Stimulated activated CD4-positive, alpha-beta T cell treated with anti-CD3 and anti-CD28 coated beads, Interleukin-4, amount 100 ng/mL, for 4 hours (primary cell): ENCODE results near the gene FAM110D.

Experiments used
- DNase-seq, 2 experiments: peaks; one replicate each; pipeline ENCODE4 v3.0.0-alpha.2; 2020

The FAM110D gene

DNA sequence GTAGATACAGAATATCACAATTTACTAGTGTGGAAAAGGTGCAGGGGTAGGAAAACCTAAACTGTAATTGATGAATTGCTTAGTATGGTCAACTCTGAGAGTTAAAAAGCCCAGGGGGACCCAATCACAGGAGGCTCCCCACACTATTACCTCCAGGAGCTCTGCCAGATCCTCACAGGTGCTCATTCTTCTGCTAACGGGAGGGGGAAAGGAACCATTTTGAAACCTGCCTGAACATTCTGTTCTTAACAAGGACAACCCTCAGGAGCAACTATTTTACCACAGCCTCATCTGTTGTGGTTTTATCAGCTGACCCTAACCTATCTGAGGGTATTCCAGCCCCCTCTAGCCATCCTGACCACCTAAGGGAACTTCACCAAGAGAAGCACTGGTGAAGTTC, 28.2 kb upstream of the FAM110D start:
- DNase-seq: no peak

DNA sequence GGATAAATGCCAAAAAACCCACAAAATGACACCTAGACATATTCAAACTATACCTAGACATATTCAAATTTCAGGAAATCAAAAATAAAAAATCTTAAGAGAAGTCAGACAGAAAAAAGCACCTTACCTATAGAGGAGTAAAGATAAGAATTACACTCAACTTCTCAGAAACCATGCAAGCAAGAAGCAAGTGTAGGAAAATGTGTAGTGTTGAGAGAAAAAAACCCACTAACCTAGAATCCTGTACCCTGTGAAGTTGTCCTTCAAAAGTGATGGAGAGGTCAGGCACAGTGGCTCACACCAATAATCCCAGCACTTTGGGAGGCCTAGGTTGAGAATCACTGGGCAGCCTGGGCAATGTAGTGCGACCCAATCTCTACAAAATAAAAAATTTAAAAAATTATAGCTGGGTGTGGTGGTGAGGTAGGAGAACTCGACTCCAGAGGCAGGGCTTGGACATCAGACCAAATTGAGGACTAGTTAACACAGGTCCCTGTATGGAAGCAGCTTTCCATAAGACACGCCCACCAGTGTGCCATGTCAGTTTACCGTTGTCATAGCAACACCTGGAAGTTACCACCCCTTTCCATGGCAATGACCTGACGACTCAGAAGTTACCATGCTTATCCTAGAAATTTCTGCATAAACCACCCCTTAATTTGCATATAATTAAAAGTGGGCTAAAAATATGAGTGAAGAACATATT, 26.6 kb upstream of the FAM110D start:
- no peak for DNase-seq

DNA sequence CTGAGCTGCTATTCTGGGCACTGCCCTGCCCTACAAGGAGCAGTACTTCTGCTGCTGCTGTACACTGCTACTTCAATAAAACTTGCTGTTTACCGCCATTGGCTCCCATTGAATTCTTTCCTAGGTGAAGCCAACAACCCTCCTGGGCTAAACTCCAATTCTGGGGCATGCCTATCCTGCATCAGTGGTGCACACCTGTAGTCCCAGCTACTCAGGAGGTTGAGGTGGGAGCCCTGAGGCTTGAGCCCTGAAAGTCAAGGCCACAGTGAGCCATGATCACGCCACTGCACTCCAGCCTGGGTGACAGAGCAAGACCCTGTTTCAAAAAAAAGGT, 26.1 kb upstream of the FAM110D start:
- DNase-seq: no peak

DNA sequence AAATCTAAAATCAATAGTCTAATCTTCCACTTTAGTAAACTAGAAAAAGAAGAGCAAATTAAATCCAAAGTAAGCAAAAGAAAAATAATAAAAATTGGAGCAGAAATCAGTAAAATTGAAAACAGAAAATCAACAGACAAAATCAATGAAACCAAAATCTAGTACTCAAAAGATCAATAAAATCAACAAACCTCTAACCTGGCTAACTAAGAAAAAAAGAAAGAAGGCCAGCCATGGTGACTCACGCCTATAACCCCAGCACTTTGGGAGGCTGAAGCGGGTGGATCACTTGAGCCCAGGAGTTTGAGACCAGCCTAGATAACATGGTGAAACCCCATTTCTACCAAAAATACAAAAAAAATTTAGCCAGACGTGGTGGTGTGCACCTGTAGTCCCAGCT, 24.4 kb upstream of the FAM110D start:
- no peak for DNase-seq

DNA sequence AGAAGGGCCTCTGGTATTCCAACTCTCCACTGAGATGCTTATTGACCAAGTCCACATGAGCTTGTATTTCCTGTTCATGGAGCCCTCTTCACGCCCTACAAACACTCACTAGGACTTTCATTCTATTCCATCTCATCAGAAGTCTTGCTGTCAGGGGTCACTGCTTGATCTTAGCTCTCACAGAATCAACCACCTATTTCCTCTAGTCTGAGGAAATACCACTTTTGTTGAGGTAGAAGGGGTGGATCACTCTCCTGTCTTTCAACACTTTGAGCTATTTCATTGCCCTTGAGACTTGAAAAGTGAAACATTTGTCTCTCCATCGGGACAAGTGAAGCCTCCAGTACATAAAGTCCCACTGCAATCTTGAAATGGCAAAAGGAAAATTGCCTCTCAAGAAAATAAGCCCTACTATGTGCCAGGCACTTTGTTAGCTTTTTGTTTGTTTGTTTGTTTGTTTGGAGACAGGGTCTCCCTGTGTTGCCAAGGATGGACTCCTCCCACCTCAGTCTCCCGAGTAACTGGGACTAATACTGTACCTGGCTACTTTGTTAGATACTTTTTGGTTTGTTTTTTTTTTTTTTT, 19.8 kb upstream of the FAM110D start:
- DNase-seq: no peak

DNA sequence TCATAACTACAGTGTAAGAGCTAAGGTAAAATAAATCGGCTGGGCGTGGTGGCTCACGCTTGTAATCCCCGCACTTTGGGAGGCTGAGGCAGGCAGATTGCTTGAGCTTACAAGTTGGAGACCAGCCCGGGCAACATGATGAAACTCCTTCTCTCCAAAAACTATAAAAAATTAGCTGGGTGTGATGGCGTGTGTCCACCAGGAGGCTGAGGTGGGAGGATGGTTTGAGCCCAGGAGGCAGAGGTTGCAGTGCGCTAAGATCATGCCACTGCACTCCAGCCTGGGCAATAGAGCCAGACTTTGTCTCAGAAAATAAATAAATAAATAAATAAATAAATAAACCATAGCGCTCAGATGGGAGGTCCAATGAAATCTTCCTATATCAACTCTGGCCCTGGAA, 16.7 kb upstream of the FAM110D start:
- no peak for DNase-seq

DNA sequence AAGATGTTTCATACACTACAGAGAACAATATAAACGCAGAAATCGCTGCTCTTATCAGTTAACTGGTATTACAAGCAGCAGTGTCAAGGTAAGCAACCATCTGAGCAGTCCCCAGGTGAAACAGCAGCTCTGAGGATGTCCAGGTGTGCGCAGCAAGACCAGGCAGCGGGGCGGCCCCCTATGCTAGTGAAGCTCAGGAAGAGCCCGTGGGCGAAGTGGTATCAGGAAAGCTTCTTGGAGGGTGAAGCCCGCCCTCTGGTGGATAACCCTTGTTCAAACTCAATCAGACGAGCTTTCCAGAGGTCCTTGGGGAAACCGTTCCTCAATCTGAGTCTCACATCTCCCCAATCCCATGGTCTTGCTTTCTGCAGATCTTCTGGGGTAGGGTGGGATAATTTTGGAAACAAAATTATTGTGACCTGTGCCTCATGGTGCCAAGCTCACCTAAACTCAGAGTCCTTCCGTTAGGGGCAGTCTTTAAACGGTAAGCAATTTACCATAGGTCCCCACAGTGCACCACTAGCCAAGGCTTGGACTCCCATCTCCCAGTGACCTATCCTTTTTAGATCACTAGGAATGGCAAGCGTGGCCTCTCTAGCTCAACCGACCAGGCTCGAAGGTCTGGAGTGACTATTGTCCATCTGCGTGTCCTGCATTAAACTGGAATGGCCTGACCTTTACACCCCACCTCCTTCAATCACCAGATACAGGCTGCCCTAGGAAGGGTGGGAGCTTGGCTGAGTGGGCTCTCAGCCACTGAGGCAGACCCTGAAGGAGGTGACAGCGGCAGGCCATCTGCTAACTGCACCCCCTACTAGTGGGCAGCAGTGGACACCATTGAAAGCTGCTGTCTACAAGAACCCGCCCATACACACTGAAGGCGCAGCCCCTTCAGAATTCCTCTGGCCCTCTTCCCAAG, 13.6 kb upstream of the FAM110D start:
- peak; percentile 61 to 69 for DNase-seq

DNA sequence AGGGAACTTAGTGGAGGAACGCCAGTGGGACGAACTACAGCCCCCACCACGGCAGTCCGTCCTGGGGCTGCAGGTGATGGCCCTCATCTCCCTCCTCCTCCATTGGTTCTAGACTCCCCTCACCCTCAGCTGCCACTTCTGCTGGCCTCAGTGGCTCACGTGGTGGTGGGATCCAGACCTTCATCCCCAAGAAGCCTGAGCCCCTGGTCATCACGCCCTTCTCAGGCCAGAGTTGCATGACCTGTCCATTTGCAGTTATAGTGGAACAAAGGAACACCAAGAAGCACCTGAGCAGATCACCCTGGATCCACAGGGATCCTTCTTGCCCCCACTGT, 13.0 kb upstream of the FAM110D start:
- DNase-seq: no peak

DNA sequence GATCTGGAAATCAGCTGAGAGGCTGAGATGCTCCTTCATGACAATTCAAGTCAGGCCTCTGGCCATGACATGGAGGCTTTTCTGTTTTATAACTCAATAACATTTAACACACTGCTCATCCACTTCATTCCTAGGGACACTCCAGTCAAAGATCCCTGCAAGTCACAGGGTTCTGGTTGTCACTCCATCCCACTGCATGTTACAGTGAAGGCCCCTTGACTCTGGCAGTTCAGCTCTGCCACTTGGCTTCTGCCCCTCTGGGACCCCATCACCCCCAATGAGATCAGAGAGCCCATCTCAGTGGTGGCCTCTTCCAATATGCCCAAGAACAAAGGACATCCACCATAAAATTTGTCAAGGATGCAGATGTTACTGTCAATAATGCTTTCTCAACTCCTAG, 10.0 kb upstream of the FAM110D start:
- DNase-seq: no peak

DNA sequence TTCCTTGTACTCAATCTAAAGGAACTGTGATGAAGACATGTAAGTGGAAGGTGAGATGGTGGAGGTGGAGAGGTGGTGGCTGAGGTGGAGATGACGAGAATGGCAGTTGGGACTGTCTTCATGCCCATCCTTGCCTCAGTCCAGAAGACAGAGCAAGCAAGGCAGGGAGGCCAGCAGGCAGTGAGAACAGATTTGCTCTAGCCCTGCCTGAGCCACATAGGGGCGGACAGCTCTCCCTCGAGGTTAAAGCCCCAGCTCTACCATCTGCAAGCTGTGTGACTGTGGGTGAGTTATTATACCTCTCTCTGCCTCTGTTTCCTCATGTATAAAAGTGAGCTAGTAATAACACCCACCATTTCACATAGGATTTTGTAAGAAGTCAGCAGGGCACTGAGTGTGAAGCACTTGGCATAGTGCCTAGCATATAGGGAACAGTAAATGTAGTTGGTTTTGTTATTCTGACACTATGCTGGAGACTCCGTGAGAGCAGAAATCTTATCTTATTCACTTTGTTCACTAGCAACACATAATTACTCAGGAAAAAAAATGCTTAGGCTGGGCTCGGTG, 4.8 kb upstream of the FAM110D start:
- DNase-seq: no peak

DNA sequence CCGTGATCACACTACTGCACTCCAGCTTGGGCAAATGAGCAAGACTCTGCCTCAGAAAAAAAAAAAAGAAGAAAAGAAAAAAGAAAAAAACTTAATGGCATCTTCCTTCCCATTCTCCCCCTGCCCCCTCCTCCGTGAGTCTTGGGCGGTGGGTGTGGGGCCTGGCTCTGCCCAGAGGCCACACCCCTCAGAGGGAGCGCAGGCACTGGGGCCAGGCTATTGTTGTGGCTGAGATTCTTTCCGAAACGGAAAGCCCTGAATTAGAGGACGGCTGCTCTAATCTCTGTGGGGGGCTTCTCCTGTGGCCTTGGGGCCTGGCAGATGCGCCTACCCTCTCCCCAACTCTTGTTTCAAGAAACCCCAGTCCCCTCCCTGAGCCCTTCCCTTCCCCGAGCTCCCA, 4.1 kb upstream of the FAM110D start:
- no peak for DNase-seq

DNA sequence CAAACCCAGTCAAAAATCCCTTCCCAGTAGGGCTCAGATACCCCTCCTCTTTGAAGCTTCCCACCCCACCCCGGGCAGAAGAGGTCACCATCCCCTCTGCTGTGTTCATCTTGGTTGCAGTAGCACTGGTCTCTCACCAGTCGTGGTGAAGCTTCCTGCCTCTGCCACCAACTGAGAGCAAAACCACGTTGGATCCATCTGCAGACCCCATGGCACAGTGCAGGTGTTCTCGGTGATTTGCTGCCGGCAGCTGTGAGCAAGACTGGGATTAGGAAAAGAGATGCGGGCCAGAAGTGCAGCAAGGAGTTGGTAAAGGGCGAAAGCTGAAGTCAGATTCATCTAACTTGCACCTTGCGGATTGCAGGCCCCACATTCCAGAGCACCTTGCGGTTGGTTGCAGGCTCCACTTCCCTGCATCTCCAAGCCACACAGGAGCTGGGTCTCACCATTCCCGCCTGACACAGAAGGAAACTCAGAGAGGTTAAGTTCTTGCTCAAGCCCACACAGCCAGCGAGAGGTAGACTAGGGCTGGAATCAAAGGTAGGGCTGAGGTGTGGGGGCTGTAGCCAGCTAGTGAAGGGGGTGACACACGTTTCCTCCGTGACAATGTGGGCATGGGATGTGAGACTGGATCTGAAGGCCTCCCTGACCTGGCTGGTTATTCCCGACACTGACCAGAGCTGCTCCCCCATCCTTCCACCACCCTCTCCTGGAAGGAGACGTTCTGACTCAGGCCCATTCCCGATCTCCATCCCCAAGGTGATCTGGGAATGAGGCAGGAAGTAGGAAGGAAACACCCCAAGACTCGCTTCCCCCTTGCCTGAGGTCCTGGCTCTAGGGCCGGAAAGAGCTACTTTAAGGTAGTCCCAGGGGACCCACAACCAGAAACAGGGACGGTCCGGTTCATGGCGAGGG, 3.3 kb upstream of the FAM110D start:
- DNase-seq: no peak

DNA sequence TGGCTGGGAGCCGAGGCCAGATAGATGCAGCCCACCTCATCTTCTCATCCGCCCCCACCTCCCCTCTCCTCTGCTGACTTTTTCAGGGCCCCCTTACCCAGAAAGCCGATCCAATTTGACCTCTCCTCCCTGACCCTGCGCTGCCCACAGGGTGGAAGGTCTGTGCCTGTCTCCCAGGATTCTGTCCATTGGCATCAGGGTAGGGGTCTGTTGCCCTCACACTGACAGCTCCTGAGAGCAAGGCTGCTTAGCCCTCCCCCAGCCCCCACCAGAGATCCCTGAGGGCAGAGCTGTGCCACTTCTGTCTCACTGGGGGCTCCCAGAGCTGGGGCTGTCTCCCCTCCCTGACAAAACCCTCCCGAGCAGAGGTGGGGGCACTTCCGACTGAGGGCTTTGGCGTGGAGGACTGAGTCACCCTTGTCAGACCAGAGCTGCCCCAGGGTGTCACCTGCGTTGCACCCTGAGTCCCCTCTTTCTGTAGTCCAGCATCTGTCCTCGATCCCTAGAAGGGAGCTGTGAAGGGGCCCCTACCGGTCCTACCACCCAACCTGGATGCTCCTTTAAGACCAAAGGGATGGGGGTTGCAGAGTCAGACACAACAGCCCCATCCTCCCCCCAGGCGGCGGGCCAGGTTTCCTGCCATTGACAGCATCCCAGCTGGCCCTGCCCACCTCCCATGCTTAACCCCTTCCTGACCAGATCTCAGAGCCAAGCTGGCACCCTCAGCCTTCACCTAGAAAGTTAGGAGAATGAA, 2.4 kb upstream of the FAM110D start:
- DNase-seq: no peak

DNA sequence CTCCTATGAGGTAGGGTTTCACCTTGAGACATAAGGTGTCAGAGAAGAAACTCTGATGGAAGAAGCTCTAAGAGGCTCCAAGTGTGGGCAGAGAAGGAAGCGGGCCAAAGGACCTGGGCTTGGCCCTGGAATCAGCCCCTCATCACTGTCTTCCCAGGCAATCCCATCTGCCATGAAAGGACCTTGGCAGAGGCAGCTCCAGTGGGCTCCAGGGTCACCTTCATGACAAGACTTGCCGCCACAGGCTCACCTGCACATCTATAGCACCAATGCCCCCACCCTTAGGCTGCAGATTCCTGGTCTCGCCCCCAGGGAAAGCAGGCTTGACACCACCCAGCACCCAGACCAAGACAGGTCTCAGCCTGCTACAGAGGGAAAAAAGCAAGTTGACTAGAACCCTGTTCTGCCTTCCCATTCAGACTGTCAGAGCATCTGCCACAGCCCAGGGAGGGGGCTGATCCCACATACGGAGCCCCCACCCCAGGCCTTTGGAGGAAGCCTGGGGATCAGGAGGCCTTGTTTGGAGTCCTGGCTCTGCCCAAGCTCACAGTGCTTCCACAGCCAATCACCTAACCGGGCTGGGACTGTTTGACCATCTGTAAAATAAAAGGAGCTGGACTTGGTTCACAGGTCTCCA, 490 bp upstream of the FAM110D start:
- DNase-seq: no peak

DNA sequence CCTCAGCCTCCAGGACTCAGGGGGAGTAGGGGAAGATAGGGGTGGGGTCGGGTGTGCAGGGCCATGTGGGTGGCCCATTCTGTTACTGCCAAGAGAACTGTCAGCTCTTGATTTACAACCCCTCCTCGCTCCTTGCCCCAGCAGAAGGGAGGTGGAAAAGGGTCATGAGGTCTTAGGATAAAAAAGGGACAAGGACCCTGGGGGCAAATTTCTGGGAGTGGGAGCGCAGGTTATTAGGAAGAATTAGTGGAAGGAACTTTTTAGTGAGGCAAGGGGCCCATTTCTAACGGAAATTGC, 812 bp downstream of the FAM110D start:
- DNase-seq: no peak

DNA sequence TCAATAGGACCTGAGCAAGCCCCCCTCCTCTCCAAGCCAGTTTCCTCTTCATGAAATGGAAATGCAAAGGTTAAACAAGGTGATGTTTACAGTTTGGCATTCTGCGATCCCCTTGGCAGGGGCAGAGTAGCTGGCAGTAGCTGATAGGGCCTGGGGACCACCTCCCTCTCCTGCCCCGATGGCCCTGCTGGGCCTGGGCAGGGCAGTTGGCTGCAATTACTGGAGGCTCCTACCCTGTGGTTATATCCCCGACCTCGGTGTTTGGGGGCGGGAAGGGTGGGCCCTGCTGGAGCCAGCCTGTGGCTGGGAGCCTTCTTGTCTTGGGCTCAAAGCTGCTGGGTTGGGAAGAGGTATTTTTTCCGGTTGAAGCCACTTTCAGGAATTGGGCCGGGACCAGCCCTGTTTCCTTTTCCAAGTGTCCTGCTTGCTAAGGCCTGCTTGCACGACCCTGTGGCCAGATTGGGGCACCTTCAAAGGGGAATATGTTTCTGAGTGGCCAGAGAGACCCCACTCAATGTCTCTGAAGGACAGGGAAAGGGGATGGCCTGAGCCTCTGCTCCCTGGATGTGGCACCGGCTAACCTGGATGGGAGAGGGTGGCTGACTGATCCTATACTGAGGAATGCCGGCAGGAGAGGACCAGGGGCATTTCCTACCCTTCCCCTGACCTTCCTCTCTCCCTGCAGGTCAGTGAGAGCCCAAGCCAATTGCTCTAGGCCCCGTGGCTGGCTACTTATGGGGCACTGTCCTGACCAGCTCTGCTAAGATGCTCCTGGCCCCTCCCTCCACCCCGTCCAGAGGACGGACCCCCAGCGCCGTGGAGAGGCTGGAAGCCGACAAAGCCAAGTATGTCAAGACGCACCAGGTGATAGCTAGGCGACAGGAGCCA, 1.9 kb downstream of the FAM110D start:
- no peak for DNase-seq

DNA sequence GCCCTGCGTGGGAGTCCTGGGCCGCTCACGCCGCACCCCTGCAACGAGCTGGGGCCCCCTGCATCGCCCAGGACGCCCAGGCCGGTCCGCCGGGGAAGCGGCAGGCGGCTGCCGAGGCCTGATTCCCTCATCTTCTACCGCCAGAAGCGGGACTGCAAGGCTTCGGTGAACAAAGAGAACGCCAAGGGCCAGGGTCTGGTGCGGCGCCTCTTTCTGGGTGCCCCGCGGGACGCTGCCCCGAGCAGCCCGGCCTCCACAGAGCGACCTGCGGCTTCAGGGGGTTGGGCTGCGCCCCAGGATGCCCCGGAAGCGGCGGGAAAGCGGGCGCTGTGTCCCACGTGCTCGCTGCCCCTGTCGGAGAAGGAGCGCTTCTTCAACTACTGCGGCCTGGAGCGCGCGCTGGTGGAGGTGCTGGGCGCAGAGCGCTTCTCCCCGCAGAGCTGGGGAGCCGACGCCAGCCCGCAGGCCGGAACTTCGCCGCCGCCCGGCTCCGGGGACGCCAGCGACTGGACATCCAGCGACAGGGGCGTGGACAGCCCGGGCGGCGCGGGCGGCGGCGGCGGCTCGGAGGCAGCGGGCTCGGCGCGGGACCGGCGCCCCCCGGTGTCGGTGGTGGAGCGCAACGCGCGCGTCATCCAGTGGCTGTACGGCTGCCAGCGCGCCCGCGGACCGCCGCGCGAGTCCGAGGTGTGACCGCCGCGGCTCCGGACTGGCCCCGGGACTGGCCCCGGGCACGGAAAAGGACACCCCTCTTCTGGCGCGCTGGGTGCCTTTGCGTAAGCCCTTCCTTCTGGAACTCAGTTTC, 2.7 kb downstream of the FAM110D start:
- DNase-seq: peak; percentile 32 to 55

DNA sequence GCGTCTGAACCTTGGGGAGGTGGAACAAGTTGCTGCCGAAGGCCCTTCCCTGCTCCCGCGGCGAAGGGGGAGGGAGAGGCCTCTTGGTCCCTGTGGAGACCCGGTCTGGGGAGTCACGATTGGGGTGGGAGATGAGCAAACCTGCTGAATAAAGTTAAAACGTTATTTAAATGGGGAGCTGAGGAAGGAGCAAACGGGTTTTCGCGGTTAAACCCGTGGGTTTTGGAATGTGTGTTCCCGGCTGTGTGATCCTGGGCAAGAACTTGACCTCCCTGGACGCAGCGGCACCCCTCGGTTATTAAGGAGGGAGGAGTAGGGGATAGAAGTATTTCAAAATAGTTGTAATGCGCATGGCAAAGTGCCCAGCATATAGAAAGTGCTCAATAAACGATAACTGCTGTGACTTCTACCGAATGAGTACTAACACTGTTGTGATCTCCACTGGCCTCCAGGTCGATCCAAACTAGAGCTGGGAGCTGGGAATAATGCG, 3.4 kb downstream of the FAM110D start:
- no peak for DNase-seq

DNA sequence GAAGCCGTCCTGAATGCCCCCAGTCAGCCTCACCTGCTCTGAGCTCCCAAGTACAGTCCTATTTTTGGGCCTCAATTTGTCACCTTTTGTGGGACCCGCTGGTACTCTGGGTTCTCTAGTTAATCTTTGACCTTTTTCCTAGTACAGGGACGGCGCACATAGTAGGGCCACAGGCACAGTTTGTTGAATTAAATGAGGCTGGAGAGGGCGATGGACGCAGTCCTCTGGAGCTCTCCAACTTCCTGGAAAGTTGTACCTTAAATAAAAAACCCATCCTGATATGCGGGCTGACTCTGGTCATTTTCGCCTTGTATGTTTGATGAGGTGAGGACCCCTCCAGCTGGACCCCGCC, 4.8 kb downstream of the FAM110D start:
- DNase-seq: no peak
